Loucy (cell line): ENCODE measurements around the gene FGL2.

ENCODE experiments used
- H2AFZ ChIP-seq: fragments of 200-600 bp; sonication (generic); 2 replicates; pipeline ENCODE4 v1.6.0; 2016; ENCODE audit warnings: antibody characterized with exemption, mild to moderate bottlenecking, low read length, moderate library complexity
- H3F3A ChIP-seq: fragments of 200-600 bp; 2 replicates; pipeline ENCODE4 v1.6.0; 2016; ENCODE audit warnings: antibody characterized with exemption, low read depth, mild to moderate bottlenecking
- H3K27me3 ChIP-seq: fragments of 200-600 bp; sonication (generic); 2 replicates; pipeline ENCODE4 v1.6.1; 2014; ENCODE audit warnings: low read length, mild to moderate bottlenecking; ENCODE audit not compliant: insufficient read depth, poor library complexity, severe bottlenecking
- H3K36me3 ChIP-seq: fragments of 200-600 bp; sonication (generic); 2 replicates; pipeline ENCODE4 v1.6.1; 2016; ENCODE audit warnings: low read length; ENCODE audit not compliant: insufficient read depth
- H3K4me1 ChIP-seq: fragments of 200-600 bp; sonication (generic); 2 replicates; pipeline ENCODE4 v1.5.1; 2014; ENCODE audit warnings: low read length, mild to moderate bottlenecking; ENCODE audit not compliant: insufficient read depth, poor library complexity, severe bottlenecking
- H3K4me2 ChIP-seq: fragments of 200-600 bp; sonication (generic); 2 replicates; pipeline ENCODE4 v1.6.0; 2014; ENCODE audit warnings: antibody characterized with exemption, low read length, low read depth, mild to moderate bottlenecking; ENCODE audit not compliant: poor library complexity, severe bottlenecking
- H3K4me3 ChIP-seq: fragments of 200-600 bp; sonication (generic); 2 replicates; pipeline ENCODE4 v1.5.1; 2014; ENCODE audit warnings: low read length, mild to moderate bottlenecking, mixed read lengths; ENCODE audit not compliant: poor library complexity, severe bottlenecking
- H3K79me2 ChIP-seq: fragments of 200-600 bp; sonication (generic); 2 replicates; pipeline ENCODE4 v1.6.1; 2014; ENCODE audit warnings: low read length; ENCODE audit not compliant: insufficient read depth
- H3K9ac ChIP-seq: fragments of 200-600 bp; sonication (generic); 2 replicates; pipeline ENCODE4 v1.6.0; 2014; ENCODE audit warnings: mild to moderate bottlenecking, low read depth, low read length, moderate library complexity; ENCODE audit not compliant: poor library complexity, severe bottlenecking
- H3K9me2 ChIP-seq: fragments of 200-600 bp; sonication (generic); replicated peaks from 2 replicates; pipeline ENCODE4 v1.6.1; 2016; ENCODE audit warnings: low read depth, low read length, mixed read lengths
- H3K9me3 ChIP-seq: fragments of 200-600 bp; sonication (generic); 2 replicates; pipeline ENCODE4 v1.6.1; 2014; ENCODE audit warnings: mild to moderate bottlenecking, antibody characterized with exemption, low read length, low read depth; ENCODE audit not compliant: insufficient read depth
- H4K20me1 ChIP-seq: fragments of 200-600 bp; sonication (generic); 2 replicates; pipeline ENCODE4 v1.6.0; 2014; ENCODE audit warnings: antibody characterized with exemption, low read length, mild to moderate bottlenecking; ENCODE audit not compliant: insufficient read depth, poor library complexity, severe bottlenecking
- CTCF ChIP-seq: fragments of 200-600 bp; sonication (generic); conservative IDR thresholded peaks from 2 replicates; pipeline ENCODE4 v1.5.1; 2014; ENCODE audit warnings: mild to moderate bottlenecking, antibody characterized with exemption, low read length
- EZH2phosphoT487 ChIP-seq: fragments of 200-600 bp; IDR thresholded peaks from 2 replicates; pipeline ENCODE4 v1.6.1; 2018; ENCODE audit warnings: antibody characterized with exemption, mild to moderate bottlenecking, moderate library complexity, borderline replicate concordance

Gene FGL2

GRCh38 chr7:77205706-77206105 lies 6.1 kb upstream of the FGL2 start:
- H3K9me2 ChIP-seq, result no peaks in the 10 kb centered on the region
- no peaks in the 10 kb centered on the region for H3K36me3 ChIP-seq
- no peaks in the 10 kb centered on the region for H3F3A ChIP-seq
- no peak for TF ChIP-seq EZH2phosphoT487
- no peak for TF ChIP-seq CTCF
- no peak overlapping the region for H3K9ac ChIP-seq
- peaks cover 18% of the 10 kb centered on the region; the same call in 1 of the 2 replicates for H3K9me3 ChIP-seq
- H3K4me3 ChIP-seq, result no peak overlapping the region
- no peaks in the 10 kb centered on the region for H4K20me1 ChIP-seq
- H3K4me1 ChIP-seq, result peaks cover 11% of the 10 kb centered on the region
- H3K79me2 ChIP-seq, result no peaks in the 10 kb centered on the region
- no peaks in the 10 kb centered on the region for H3K27me3 ChIP-seq
- no peak overlapping the region for H2AFZ ChIP-seq
- H3K4me2 ChIP-seq, result no peak overlapping the region

GRCh38 chr7:77202481-77202976 lies 2.9 kb upstream of the FGL2 start:
- H3K4me1 ChIP-seq, result peaks cover 39% of the 10 kb centered on the region
- H2AFZ ChIP-seq, result no peak overlapping the region
- no peak overlapping the region for H3K4me2 ChIP-seq
- no peaks in the 10 kb centered on the region for H4K20me1 ChIP-seq
- no peaks in the 10 kb centered on the region for H3K27me3 ChIP-seq
- H3K79me2 ChIP-seq, result no peaks in the 10 kb centered on the region
- no peaks in the 10 kb centered on the region for H3K9me2 ChIP-seq
- H3K9me3 ChIP-seq, result no peaks in the 10 kb centered on the region
- H3K36me3 ChIP-seq, result no peaks in the 10 kb centered on the region
- no peak overlapping the region for H3K4me3 ChIP-seq
- no peak overlapping the region for H3K9ac ChIP-seq
- TF ChIP-seq CTCF, result no peak
- no peak for TF ChIP-seq EZH2phosphoT487
- peaks cover 3% of the 10 kb centered on the region; the same call in 1 of the 2 replicates for H3F3A ChIP-seq

- Histone ChIP-seq H3K27me3 (no peaks in the 10 kb centered on the region), H3K9me3 (no peaks in the 10 kb centered on the region), H3K36me3 (no peaks in the 10 kb centered on the region), H2AFZ (0 out of 2 replicates have a peak overlapping the region, but pooled peaks have one; percentile 74), H3K9me2 (no peaks in the 10 kb centered on the region), H3K4me2 (peak overlapping the region; percentile 69), H3K4me3 (peak overlapping the region; percentile 71), H4K20me1 (no peaks in the 10 kb centered on the region), H3F3A (peaks cover 3% of the 10 kb centered on the region; the same call in 1 of the 2 replicates), H3K9ac (peak overlapping the region; percentile 70), H3K4me1 (peaks cover 51% of the 10 kb centered on the region), H3K79me2 (no peaks in the 10 kb centered on the region)
- TF ChIP-seq CTCF (no peak), EZH2phosphoT487 (no peak)
Observed at GRCh38 chr7:77200542-77200941, 923 bp upstream of the FGL2 start.
